GM23338 (cell line): Measurements from ENCODE around the gene MPPE1. TPM values are rescaled to one million over a fixed set of nuclear protein-coding genes. Genes with fewer than 3 reads are reported as not detected.
"Not testable (repeated sequence)": the region's sequence is repeated elsewhere in the genome, so short reads cannot be mapped to it uniquely, and the experiment has no call there.

Source experiments
- ATAC-seq: fragments of 200-7000 bp; cut with Tn5 transposase; 3 replicates; pipeline ENCODE4 v1.9.1; 2020
- DNase-seq: peaks from one replicate; pipeline ENCODE4 v3.0.0-alpha.2; 2015; ENCODE audit warnings: low spot score
- H2AFZ ChIP-seq: fragments of 200-600 bp; sonication (generic); 2 replicates; pipeline ENCODE4 v1.8.0; 2016; ENCODE audit warnings: antibody characterized with exemption, mild to moderate bottlenecking, moderate library complexity
- H3F3A ChIP-seq: fragments of 200-600 bp; sonication (generic); replicated peaks from 2 replicates; pipeline ENCODE4 v1.8.0; 2017; ENCODE audit warnings: antibody characterized with exemption, mixed run types, low read depth
- H3K27ac ChIP-seq: fragments of 200-600 bp; sonication (generic); 2 replicates; pipeline ENCODE4 v1.6.1; 2016; ENCODE audit warnings: low read depth
- H3K27me3 ChIP-seq: fragments of 200-600 bp; sonication (generic); 2 replicates; pipeline ENCODE4 v1.8.0; 2016; ENCODE audit warnings: mild to moderate bottlenecking, mixed run types, moderate library complexity; ENCODE audit not compliant: insufficient read depth
- H3K36me3 ChIP-seq: fragments of 200-600 bp; sonication (generic); 2 replicates; pipeline ENCODE4 v1.8.0; 2016; ENCODE audit warnings: mild to moderate bottlenecking; ENCODE audit not compliant: insufficient read depth
- H3K4me1 ChIP-seq: fragments of 200-600 bp; sonication (generic); 2 replicates; pipeline ENCODE4 v1.8.0; 2016; ENCODE audit warnings: mild to moderate bottlenecking, moderate library complexity; ENCODE audit not compliant: insufficient read depth
- H3K4me2 ChIP-seq: fragments of 200-600 bp; sonication (generic); 2 replicates; pipeline ENCODE4 v1.7.1; 2017; ENCODE audit warnings: mixed run types
- H3K4me3 ChIP-seq: fragments of 200-600 bp; sonication (generic); 2 replicates; pipeline ENCODE4 v1.6.1; 2016; ENCODE audit warnings: mixed run types
- H3K79me2 ChIP-seq: fragments of 200-600 bp; sonication (generic); replicated peaks from 2 replicates; pipeline ENCODE4 v1.8.0; 2017; ENCODE audit warnings: mild to moderate bottlenecking; ENCODE audit not compliant: insufficient read depth
- H3K9me2 ChIP-seq: fragments of 200-600 bp; sonication (generic); 2 replicates; pipeline ENCODE4 v1.8.0; 2017; ENCODE audit not compliant: insufficient read depth
- H4K20me1 ChIP-seq: fragments of 200-600 bp; sonication (generic); replicated peaks from 2 replicates; pipeline ENCODE4 v1.8.0; 2017; ENCODE audit warnings: mild to moderate bottlenecking; ENCODE audit not compliant: insufficient read depth
- H3K27ac Mint-ChIP-seq: 2 replicates; pipeline ENCODE4 v1.8.0; 2020; ENCODE audit warnings: inconsistent platforms, mild to moderate bottlenecking, moderate library complexity, mixed read lengths
- H3K27me3 Mint-ChIP-seq: 3 replicates; pipeline ENCODE4 v1.8.0; 2022; ENCODE audit warnings: low read depth, mild to moderate bottlenecking, moderate library complexity, mixed read lengths, inconsistent platforms; ENCODE audit not compliant: insufficient read depth, poor library complexity
- H3K36me3 Mint-ChIP-seq: 3 replicates; pipeline ENCODE4 v1.8.0; 2021; ENCODE audit warnings: low read depth, mild to moderate bottlenecking, inconsistent platforms, moderate library complexity, mixed read lengths
- H3K4me1 Mint-ChIP-seq: 3 replicates; pipeline ENCODE4 v1.8.0; 2020; ENCODE audit warnings: mild to moderate bottlenecking, inconsistent platforms, mixed read lengths
- H3K4me3 Mint-ChIP-seq: 3 replicates; pipeline ENCODE4 v1.8.0; 2021; ENCODE audit warnings: moderate library complexity, mild to moderate bottlenecking, inconsistent platforms, mixed read lengths
- H3K9me3 Mint-ChIP-seq: 3 replicates; pipeline ENCODE4 v1.8.0; 2020; ENCODE audit warnings: moderate library complexity, mild to moderate bottlenecking, inconsistent platforms, mixed read lengths
- CREB1 ChIP-seq: fragments of 250-450 bp; sonication (Bioruptor Pico); IDR thresholded peaks from 2 replicates; pipeline ENCODE4 v1.5.0; 2020; ENCODE audit warnings: low read depth, mild to moderate bottlenecking, moderate library complexity
- ETS1 ChIP-seq: IDR thresholded peaks from 2 replicates; pipeline ENCODE4 v1.6.1; 2016; ENCODE audit warnings: antibody characterized with exemption
- EZH2 ChIP-seq: fragments of 200-600 bp; sonication (generic); IDR thresholded peaks from one replicate; pipeline ENCODE4 v1.8.0; 2017; ENCODE audit warnings: antibody characterized with exemption, mild to moderate bottlenecking, low read depth; ENCODE audit not compliant: unreplicated experiment
- EZH2phosphoT487 ChIP-seq: fragments of 200-600 bp; sonication (generic); IDR thresholded peaks from one replicate; pipeline ENCODE4 v1.8.1; 2018; ENCODE audit warnings: antibody characterized with exemption; ENCODE audit not compliant: unreplicated experiment
- JUNB ChIP-seq: IDR thresholded peaks from one replicate; pipeline ENCODE4 v1.6.1; 2016; ENCODE audit warnings: antibody characterized with exemption; ENCODE audit not compliant: unreplicated experiment
- POLR2AphosphoS5 ChIP-seq: IDR thresholded peaks from 2 replicates; pipeline ENCODE4 v1.6.1; 2016; ENCODE audit warnings: antibody characterized with exemption, low read depth
- STAT1 ChIP-seq: IDR thresholded peaks from one replicate; pipeline ENCODE4 v1.6.1; 2016; ENCODE audit warnings: antibody characterized with exemption; ENCODE audit not compliant: unreplicated experiment
- ZNF331 ChIP-seq: fragments of 250-450 bp; sonication (Bioruptor Pico); IDR thresholded peaks from 2 replicates; pipeline ENCODE4 v1.5.0; 2020; ENCODE audit warnings: low read depth, mild to moderate bottlenecking, moderate library complexity
- ZNF462 ChIP-seq: fragments of 250-450 bp; sonication (Bioruptor Pico); IDR thresholded peaks from 2 replicates; pipeline ENCODE4 v1.5.0; 2020; ENCODE audit warnings: mild to moderate bottlenecking, moderate library complexity
- polyA plus RNA-seq: library from polyadenylated mRNA; unstranded; fragments of >200 nt; fragmentation: Nextera tagmentation; extraction: Ambion mirVana; gene quantifications from 2 replicates; pipeline ENCODE4 v1.2.1, GENCODE V29; 2016
- total RNA-seq: library from RNA; depleted of rRNA; stranded (reverse); fragments of >200 nt; shearing (Covaris generic); gene quantifications from 2 replicates; pipeline ENCODE4 v1.2.3, GENCODE V29; 2014

The MPPE1 gene
- total and polyA plus RNA-seq, 2 experiments from 2014 or later, result 18.8 to 24.6 TPM

- H3K79me2 ChIP-seq, H3K4me2 ChIP-seq, H3K4me3 Mint-ChIP-seq, H3K27ac ChIP-seq, H3K4me3 ChIP-seq, H3K27me3 Mint-ChIP-seq, H2AFZ ChIP-seq, H3K27ac Mint-ChIP-seq, H3F3A ChIP-seq, H3K4me1 ChIP-seq, H3K9me3 Mint-ChIP-seq, H3K4me1 Mint-ChIP-seq, DNase-seq, H3K27me3 ChIP-seq, H3K9me2 ChIP-seq, ATAC-seq, H3K36me3 Mint-ChIP-seq, H4K20me1 ChIP-seq, H3K36me3 ChIP-seq: not testable (repeated sequence)
Measured at GRCh38 chr18:11919522-11919921, 11.4 kb upstream of the MPPE1 start.

GRCh38 chr18:11916880-11917279 is 8.8 kb upstream of the MPPE1 start:
- not testable (repeated sequence) for H3K27me3 ChIP-seq, H3K27ac ChIP-seq, H3F3A ChIP-seq, H4K20me1 ChIP-seq, H3K4me2 ChIP-seq, H3K4me1 ChIP-seq, H3K36me3 Mint-ChIP-seq, H3K79me2 ChIP-seq, H3K4me3 Mint-ChIP-seq, DNase-seq, H3K9me2 ChIP-seq, H3K36me3 ChIP-seq, H3K27ac Mint-ChIP-seq, ATAC-seq, H3K4me3 ChIP-seq, H3K27me3 Mint-ChIP-seq, H2AFZ ChIP-seq, H3K4me1 Mint-ChIP-seq, H3K9me3 Mint-ChIP-seq

GRCh38 chr18:11909591-11910026 is 1.5 kb upstream of the MPPE1 start:
- Mint-ChIP-seq H3K9me3 (no peaks in the 10 kb centered on the region), H3K4me3 (peak overlapping the region; percentile 75), H3K36me3 (no peaks in the 10 kb centered on the region; the same call in 2 of the 3 replicates), H3K27ac (no peak overlapping the region), H3K27me3 (peaks cover 16% of the 10 kb centered on the region), H3K4me1 (peaks cover 23% of the 10 kb centered on the region)
- H3K9me2 ChIP-seq, result no peaks in the 10 kb centered on the region
- TF ChIP-seq CREB1 (CRISPR knock-in tag), result no peak
- TF ChIP-seq EZH2, result no peak
- TF ChIP-seq ZNF462 (CRISPR knock-in tag), result no peak
- TF ChIP-seq JUNB, result no peak
- TF ChIP-seq EZH2phosphoT487, result no peak
- TF ChIP-seq ZNF331 (CRISPR knock-in tag), result no peak
- TF ChIP-seq POLR2AphosphoS5, result no peak
- no peak for TF ChIP-seq ETS1
- no peak for TF ChIP-seq STAT1
- ATAC-seq (no peak), DNase-seq (no peak)
- H2AFZ ChIP-seq, result no peak overlapping the region
- H3K27me3 ChIP-seq, result peaks cover 10% of the 10 kb centered on the region; the same call in 1 of the 2 replicates
- peaks cover 34% of the 10 kb centered on the region for H3K4me1 ChIP-seq
- peaks cover 13% of the 10 kb centered on the region; the same call in 1 of the 2 replicates for H3F3A ChIP-seq
- H3K36me3 ChIP-seq, result no peaks in the 10 kb centered on the region
- no peaks in the 10 kb centered on the region; the same call in 1 of the 2 replicates for H3K79me2 ChIP-seq
- H4K20me1 ChIP-seq, result no peaks in the 10 kb centered on the region
- no peak overlapping the region for H3K27ac ChIP-seq
- peak overlapping the region; percentile 78; the same call in 1 of the 2 replicates for H3K4me3 ChIP-seq
- peak overlapping the region; percentile 86; the same call in 1 of the 2 replicates for H3K4me2 ChIP-seq
